HL-60 (cell line): Measurements from ENCODE around the gene SH2D3C.

Source experiments
- DNase-seq, 2 experiments: peaks; one replicate each; pipeline ENCODE4 v3.0.0-alpha.2; 2010 to 2020; ENCODE audit warnings: low read depth in 1 of 2, low spot score in 1 of 2
- H3K27ac ChIP-seq: fragments of 250-450 bp; sonication (Bioruptor Pico); replicated peaks from 2 replicates; pipeline ENCODE4 v1.5.1; 2020; ENCODE audit warnings: mild to moderate bottlenecking, moderate library complexity
- H3K27me3 ChIP-seq: fragments of 250-450 bp; sonication (Bioruptor Pico); 2 replicates; pipeline ENCODE4 v1.5.1; 2021; ENCODE audit warnings: mild to moderate bottlenecking, moderate library complexity; ENCODE audit not compliant: insufficient read depth, poor library complexity, severe bottlenecking
- H3K4me3 ChIP-seq: replicated peaks from 2 replicates; pipeline ENCODE4 v1.5.1; 2011; ENCODE audit warnings: mild to moderate bottlenecking, control low read depth, low read length; ENCODE audit not compliant: insufficient read depth
- CTCF ChIP-seq: IDR thresholded peaks from one replicate; pipeline ENCODE4 v1.5.1; 2011; ENCODE audit warnings: low read length, control low read depth, inconsistent platforms; ENCODE audit not compliant: insufficient read depth
- GABPA ChIP-seq: IDR thresholded peaks from 2 replicates; pipeline ENCODE4 v1.6.1; 2012; ENCODE audit warnings: low read depth
- POLR2AphosphoS5 ChIP-seq: IDR thresholded peaks from 2 replicates; pipeline ENCODE4 v1.6.1; 2012; ENCODE audit warnings: low read depth
- REST ChIP-seq: IDR thresholded peaks from 2 replicates; pipeline ENCODE4 v1.6.1; 2012; ENCODE audit warnings: low read depth; ENCODE audit not compliant: insufficient replicate concordance
- SPI1 ChIP-seq: IDR thresholded peaks from 2 replicates; pipeline ENCODE4 v1.6.1; 2012; ENCODE audit warnings: low read depth, mild to moderate bottlenecking, borderline replicate concordance

Gene SH2D3C

GRCh38 chr9:127728808-127729207, 49.7 kb downstream of the SH2D3C start:
- DNase-seq = no peak
- no peak overlapping the region for H3K4me3 ChIP-seq
- no peak overlapping the region for H3K27ac ChIP-seq
- no peaks in the 10 kb centered on the region for H3K27me3 ChIP-seq
- TF ChIP-seq CTCF (no peak), GABPA (no peak)

- no peak for DNase-seq
- Histone ChIP-seq H3K27ac (no peak overlapping the region), H3K4me3 (no peak overlapping the region), H3K27me3 (no peaks in the 10 kb centered on the region)
- no peak for TF ChIP-seq CTCF
- TF ChIP-seq POLR2AphosphoS5 = no peak
- no peak for TF ChIP-seq SPI1
- TF ChIP-seq GABPA = no peak
- TF ChIP-seq REST = no peak
Observed at GRCh38 chr9:127726871-127727270, 51.6 kb downstream of the SH2D3C start.

GRCh38 chr9:127724012-127724411, 54.5 kb downstream of the SH2D3C start:
- TF ChIP-seq SPI1 = no peak
- no peak for TF ChIP-seq REST
- no peak for TF ChIP-seq GABPA
- Histone ChIP-seq H3K27ac (no peak overlapping the region), H3K4me3 (no peak overlapping the region), H3K27me3 (no peaks in the 10 kb centered on the region)
- no peak for DNase-seq

GRCh38 chr9:127723444-127723843, 55.0 kb downstream of the SH2D3C start:
- DNase-seq = no peak
- Histone ChIP-seq H3K27me3 (no peaks in the 10 kb centered on the region), H3K27ac (no peak overlapping the region)

More at GRCh38 chr9:127723444-127723843, 55.0 kb downstream of the SH2D3C start:
- H3K4me3 ChIP-seq = no peak overlapping the region
- no peak for TF ChIP-seq CTCF
- TF ChIP-seq POLR2AphosphoS5 = no peak
- TF ChIP-seq GABPA = no peak
- no peak for TF ChIP-seq REST
- no peak for TF ChIP-seq SPI1
